Mesenchymal stem cell (in vitro differentiated cells and primary cell): ENCODE measurements around the gene MTCH2.
A peak's percentile ranks its signal among the peaks of the same experiment; 100 is the strongest.
"Not testable (repeated sequence)": the region's sequence is repeated elsewhere in the genome, so short reads cannot be mapped to it uniquely, and the experiment has no call there.

Experiments used
- DNase-seq: peaks from one replicate; pipeline ENCODE4 v3.0.0-alpha.2; 2013
- H2AFZ ChIP-seq: one replicate; pipeline ENCODE4 v1.6.1; 2013; ENCODE audit warnings: low read depth, mild to moderate bottlenecking, control low read depth, inconsistent platforms, low read length, moderate library complexity
- H2AK5ac ChIP-seq: 2 replicates; pipeline ENCODE4 v1.6.1; 2013; ENCODE audit warnings: low read length, moderate library complexity, mild to moderate bottlenecking, inconsistent platforms; ENCODE audit not compliant: severe bottlenecking
- H2BK120ac ChIP-seq: one replicate; pipeline ENCODE4 v1.6.1; 2013; ENCODE audit warnings: low read depth, mild to moderate bottlenecking, inconsistent platforms, low read length, moderate library complexity
- H2BK12ac ChIP-seq, 2 experiments: one replicate each; pipeline ENCODE4 v1.6.1; 2013; ENCODE audit warnings: inconsistent platforms in 2 of 2, low read length in 2 of 2, mild to moderate bottlenecking in 2 of 2, moderate library complexity in 2 of 2, control low read depth in 1 of 2
- H2BK15ac ChIP-seq: one replicate; pipeline ENCODE4 v1.6.1; 2013; ENCODE audit warnings: mild to moderate bottlenecking, low read depth, inconsistent platforms; ENCODE audit not compliant: poor library complexity, severe bottlenecking
- H2BK5ac ChIP-seq: 2 replicates; pipeline ENCODE4 v1.6.1; 2013; ENCODE audit warnings: low read depth, mild to moderate bottlenecking, low read length, control low read depth, inconsistent platforms; ENCODE audit not compliant: poor library complexity, severe bottlenecking
- H3K14ac ChIP-seq, 2 experiments: one replicate each; pipeline ENCODE4 v1.6.1; 2013; ENCODE audit warnings: inconsistent platforms in 2 of 2, low read length in 2 of 2, control low read depth in 1 of 2, mild to moderate bottlenecking in 1 of 2, moderate library complexity in 1 of 2
- H3K18ac ChIP-seq, 2 experiments: one replicate each; pipeline ENCODE4 v1.6.1; 2013; ENCODE audit warnings: inconsistent platforms in 2 of 2, low read length in 2 of 2, control low read depth in 1 of 2, low read depth in 1 of 2, mild to moderate bottlenecking in 1 of 2
- H3K23ac ChIP-seq, 2 experiments: one replicate each; pipeline ENCODE4 v1.6.1; 2013; ENCODE audit warnings: inconsistent platforms in 2 of 2, low read length in 2 of 2, mild to moderate bottlenecking in 2 of 2, moderate library complexity in 2 of 2, control low read depth in 1 of 2
- H3K27ac ChIP-seq: 2 replicates; pipeline ENCODE4 v1.5.1; 2013; ENCODE audit warnings: mild to moderate bottlenecking, moderate library complexity, low read length, control low read depth, inconsistent platforms; ENCODE audit not compliant: poor library complexity, severe bottlenecking
- H3K27me3 ChIP-seq, 2 experiments: 2 replicates each; pipeline versions ENCODE4 v1.6.1 to v1.7.0; 2013; ENCODE audit warnings: low read length in 2 of 2, mild to moderate bottlenecking in 2 of 2, moderate library complexity in 2 of 2, control low read depth in 1 of 2, inconsistent platforms in 1 of 2; ENCODE audit not compliant: control insufficient read depth in 1 of 2, insufficient read depth in 1 of 2
- H3K36me3 ChIP-seq, 2 experiments: 2 replicates each; pipeline versions ENCODE4 v1.6.1 to v1.7.0; 2013; ENCODE audit warnings: low read length in 2 of 2, control low read depth in 1 of 2, inconsistent platforms in 1 of 2, low read depth in 1 of 2, mild to moderate bottlenecking in 1 of 2; ENCODE audit not compliant: insufficient read depth in 2 of 2, control insufficient read depth in 1 of 2
- H3K4ac ChIP-seq, 2 experiments: one replicate each; pipeline ENCODE4 v1.6.1; 2013; ENCODE audit warnings: inconsistent platforms in 2 of 2, low read length in 2 of 2, mild to moderate bottlenecking in 2 of 2, moderate library complexity in 2 of 2, control low read depth in 1 of 2, low read depth in 1 of 2
- H3K4me1 ChIP-seq: 2 replicates; pipeline ENCODE4 v1.6.1; 2013; ENCODE audit warnings: low read depth, low read length, control low read depth; ENCODE audit not compliant: control insufficient read depth, insufficient read depth
- H3K4me2 ChIP-seq: 2 replicates; pipeline ENCODE4 v1.6.1; 2013; ENCODE audit warnings: low read length, mild to moderate bottlenecking, inconsistent platforms; ENCODE audit not compliant: poor library complexity, severe bottlenecking
- H3K4me3 ChIP-seq, 2 experiments: 2 replicates each; pipeline versions ENCODE4 v1.5.1 to v1.7.0; 2013; ENCODE audit warnings: low read length in 2 of 2, mild to moderate bottlenecking in 2 of 2, control low read depth in 1 of 2, low read depth in 1 of 2; ENCODE audit not compliant: insufficient read depth in 1 of 2
- H3K79me1 ChIP-seq: replicated peaks from 2 replicates; pipeline ENCODE4 v1.6.1; 2013; ENCODE audit warnings: mild to moderate bottlenecking, control low read depth, low read length, inconsistent platforms; ENCODE audit not compliant: poor library complexity, severe bottlenecking
- H3K9ac ChIP-seq: 2 replicates; pipeline ENCODE4 v1.7.0; 2013; ENCODE audit warnings: mild to moderate bottlenecking, low read length, moderate library complexity
- H3K9me3 ChIP-seq: 2 replicates; pipeline ENCODE4 v1.7.0; 2013; ENCODE audit warnings: mild to moderate bottlenecking, low read length; ENCODE audit not compliant: control insufficient read depth
- H4K8ac ChIP-seq: one replicate; pipeline ENCODE4 v1.6.1; 2013; ENCODE audit warnings: inconsistent platforms, mild to moderate bottlenecking, low read length, moderate library complexity
- H4K91ac ChIP-seq: one replicate; pipeline ENCODE4 v1.6.1; 2013; ENCODE audit warnings: mild to moderate bottlenecking, low read length, inconsistent platforms
- WGBS: methylation state at CpG from one replicate; pipeline ENCODE4 v1.1.7; 2013; ENCODE audit warnings: mixed read lengths; 5-methylcytosine and 5-hydroxymethylcytosine counted together

MTCH2 gene

GRCh38 chr11:47645500-47645899 lies 3.1 kb upstream of the MTCH2 start:
- H4K91ac ChIP-seq: no peak overlapping the region
- no peak for DNase-seq
- H2BK5ac ChIP-seq: no peak overlapping the region
- H2BK12ac ChIP-seq: no peak overlapping the region
- no peak overlapping the region for H3K4me3 ChIP-seq
- no peak overlapping the region for H3K23ac ChIP-seq
- 85% methylated on average over 6 of the region's 6 CpGs for WGBS
- no peak overlapping the region for H2BK15ac ChIP-seq
- no peak overlapping the region for H3K4me2 ChIP-seq
- no peak overlapping the region for H3K14ac ChIP-seq
- H4K8ac ChIP-seq: no peak overlapping the region
- no peaks in the 10 kb centered on the region for H3K27me3 ChIP-seq
- peaks cover 4% of the 10 kb centered on the region for H3K4me1 ChIP-seq
- H2BK120ac ChIP-seq: no peak overlapping the region
- H3K4ac ChIP-seq: no peak overlapping the region
- no peak overlapping the region for H3K9ac ChIP-seq
- H3K18ac ChIP-seq: no peak overlapping the region
- H3K36me3 ChIP-seq: no peaks in the 10 kb centered on the region
- H3K27ac ChIP-seq: no peak overlapping the region
- no peak overlapping the region for H2AFZ ChIP-seq
- H2AK5ac ChIP-seq: no peak overlapping the region
- no peaks in the 10 kb centered on the region for H3K9me3 ChIP-seq
- no peaks in the 10 kb centered on the region for H3K79me1 ChIP-seq

- H3K4me2 ChIP-seq: peak overlapping the region; percentile 85
- H3K79me1 ChIP-seq: peaks cover 3% of the 10 kb centered on the region
- no peaks in the 10 kb centered on the region for H3K27me3 ChIP-seq
- peak overlapping the region; percentile 97 for H3K9ac ChIP-seq
- H3K14ac ChIP-seq: no peak overlapping the region
- H2AFZ ChIP-seq: peak overlapping the region; percentile 33
- H4K8ac ChIP-seq: peak overlapping the region; percentile 95
- DNase-seq: no peak
- peak overlapping the region; percentile 96 for H2BK15ac ChIP-seq
- H4K91ac ChIP-seq: no peak overlapping the region
- peak overlapping the region in 1 of 2 experiments; percentile 85 for H3K4ac ChIP-seq
- peaks cover 5 to 28% of the 10 kb centered on the region in 2 experiments for H3K36me3 ChIP-seq
- no peak overlapping the region for H2BK5ac ChIP-seq
- H3K18ac ChIP-seq: peak overlapping the region; percentile 92 to 96
- peak overlapping the region; percentile 88 to 92 for H3K4me3 ChIP-seq
- peaks cover 9% of the 10 kb centered on the region for H3K4me1 ChIP-seq
- WGBS: 6% methylated on average over 11 of the region's 14 CpGs
- peak overlapping the region in 1 of 2 experiments; percentile 16 for H3K23ac ChIP-seq
- H3K27ac ChIP-seq: peak overlapping the region; percentile 83
- no peaks in the 10 kb centered on the region for H3K9me3 ChIP-seq
- peak overlapping the region; percentile 64 for H2BK120ac ChIP-seq
- no peak overlapping the region for H2AK5ac ChIP-seq
- no peak overlapping the region for H2BK12ac ChIP-seq
Observed at GRCh38 chr11:47641600-47642098, 710 bp downstream of the MTCH2 start.

GRCh38 chr11:47640506-47640905 lies 1.9 kb downstream of the MTCH2 start:
- not testable (repeated sequence) for H3K4me2 ChIP-seq, H3K4me1 ChIP-seq, H3K79me1 ChIP-seq, H4K91ac ChIP-seq, H3K23ac ChIP-seq, H3K14ac ChIP-seq, H2BK15ac ChIP-seq, H4K8ac ChIP-seq, H2BK120ac ChIP-seq, H2BK5ac ChIP-seq, H3K4ac ChIP-seq, H3K27ac ChIP-seq, H3K9me3 ChIP-seq, H2AFZ ChIP-seq, H2AK5ac ChIP-seq, H3K27me3 ChIP-seq, H2BK12ac ChIP-seq, H3K18ac ChIP-seq, DNase-seq
- Histone ChIP-seq H3K36me3 (peaks cover 10 to 32% of the 10 kb centered on the region in 2 experiments), H3K4me3 (peak overlapping the region in 1 of 2 experiments; percentile 92), H3K9ac (peak overlapping the region; percentile 61)
- WGBS: 98% methylated on average over 6 of the region's 6 CpGs

- H2BK12ac ChIP-seq, H3K27ac ChIP-seq, H2AFZ ChIP-seq, H4K8ac ChIP-seq, H3K4me2 ChIP-seq, DNase-seq, H3K18ac ChIP-seq, H3K4me1 ChIP-seq, H2BK15ac ChIP-seq, H3K4ac ChIP-seq, H4K91ac ChIP-seq, H3K9me3 ChIP-seq, H3K23ac ChIP-seq, H3K27me3 ChIP-seq, H2BK120ac ChIP-seq, H3K14ac ChIP-seq, H2BK5ac ChIP-seq, H3K4me3 ChIP-seq, H2AK5ac ChIP-seq, H3K9ac ChIP-seq: not testable (repeated sequence)
- Histone ChIP-seq H3K36me3 (peaks cover 28 to 66% of the 10 kb centered on the region in 2 experiments), H3K79me1 (peaks cover 11% of the 10 kb centered on the region)
- WGBS: over 99% methylated on average over 11 of the region's 11 CpGs
Observed at GRCh38 chr11:47636331-47636730, 6.0 kb downstream of the MTCH2 start.
